Stimulated activated CD4-positive, alpha-beta T cell treated with anti-CD3 and anti-CD28 coated beads, Interleukin-1b, Interleukin-23, amount 100 ng/mL, for 4 hours (primary cell): Measurements from ENCODE around the gene TNRC18.

Source experiments
- DNase-seq, 2 donors: peaks; one replicate each; pipeline ENCODE4 v3.0.0-alpha.2; 2020; ENCODE audit warnings: low read depth in 2 of 2

TNRC18 gene

DNA sequence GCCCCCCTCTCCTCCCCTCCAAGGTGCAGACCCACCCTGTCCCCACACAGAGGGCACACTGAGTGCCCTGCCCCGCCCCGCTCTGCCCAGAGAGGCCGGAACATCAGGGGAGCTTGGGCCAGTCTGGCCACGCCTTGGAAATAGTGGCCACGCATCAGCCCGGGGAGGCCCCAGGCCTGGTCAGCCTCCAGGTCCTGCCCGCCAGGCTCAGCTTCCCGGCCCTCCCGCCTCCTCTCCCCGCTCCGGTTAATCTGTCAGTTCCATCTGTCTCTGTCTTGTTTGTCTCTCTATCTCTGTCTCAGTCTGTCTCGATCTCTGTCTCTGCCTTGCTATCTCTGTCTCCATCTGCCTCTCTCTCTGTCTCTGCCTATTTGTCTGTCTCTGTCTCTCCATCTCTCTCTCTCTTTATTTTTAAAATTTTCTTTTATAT is 28.9 kb upstream of the TNRC18 start:
- DNase-seq: no peak

- no peak for DNase-seq
These were observed 27.8 kb upstream of the TNRC18 start for GRCh38 chr7:5451391-5451790.

- peak in 1 of 2 donors; percentile 17 for DNase-seq
These were observed 27.1 kb upstream of the TNRC18 start for GRCh38 chr7:5450549-5451327.

DNA sequence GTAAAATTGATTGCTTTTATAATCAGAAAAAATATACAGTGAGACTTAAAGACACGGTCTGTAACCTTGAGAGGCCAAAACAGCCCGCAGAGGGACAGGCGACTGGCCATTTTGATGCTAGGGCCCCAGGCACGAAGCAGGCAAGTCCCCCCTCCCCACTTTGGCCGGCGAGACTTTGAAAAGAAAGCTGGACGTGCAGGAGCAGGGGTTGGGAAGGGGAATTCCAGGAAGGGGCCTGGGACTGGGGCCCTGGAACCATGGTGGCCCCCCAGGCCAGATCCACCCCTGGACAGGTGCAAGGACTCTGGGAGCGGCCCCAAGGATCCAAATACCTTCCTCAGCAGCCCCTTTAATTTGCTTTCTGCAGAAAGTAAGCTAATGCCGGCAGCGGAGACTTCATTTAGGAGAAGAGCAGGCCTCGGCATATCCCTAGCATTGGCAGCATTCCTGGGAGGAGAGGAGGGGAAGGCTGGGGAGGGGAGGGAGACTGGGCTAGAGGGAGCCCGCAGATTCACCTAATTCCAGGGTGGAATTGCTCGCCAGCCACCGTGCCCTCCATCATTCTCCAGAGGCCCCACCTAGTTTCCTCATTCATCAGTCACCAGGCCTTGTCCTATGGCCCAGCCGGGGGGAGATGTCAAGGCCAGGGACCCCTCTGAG is 24.9 kb upstream of the TNRC18 start:
- no peak for DNase-seq

DNA sequence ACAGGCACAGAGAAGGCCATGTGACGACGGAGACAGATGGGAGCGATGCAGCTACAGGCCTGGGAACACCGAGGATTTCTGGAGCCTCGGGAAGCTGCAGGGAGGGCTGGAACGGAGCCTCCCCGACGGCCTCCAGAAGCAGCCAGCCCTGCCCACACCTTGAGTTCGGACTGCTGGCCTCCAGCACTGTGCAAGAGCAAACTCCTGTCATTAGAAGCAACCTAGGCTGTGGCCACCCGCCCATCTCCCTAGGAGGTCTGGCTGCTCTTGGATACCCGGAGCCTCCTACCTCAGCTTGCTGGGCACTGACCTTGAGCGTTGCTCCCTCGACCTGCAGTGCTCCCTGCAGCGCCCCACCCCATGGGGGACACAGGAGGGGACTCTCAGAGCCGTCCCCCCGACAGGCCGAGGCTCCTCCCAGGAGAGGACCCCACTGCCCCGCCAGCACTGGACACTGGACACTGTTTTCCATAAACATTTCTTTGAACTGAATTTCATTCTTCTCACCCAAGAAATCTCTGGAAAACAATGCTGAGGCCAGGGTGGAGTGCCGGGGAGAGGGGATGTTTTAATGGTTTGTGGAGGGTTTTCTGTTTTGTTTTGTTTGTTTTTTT is 22.5 kb upstream of the TNRC18 start:
- DNase-seq: no peak

DNA sequence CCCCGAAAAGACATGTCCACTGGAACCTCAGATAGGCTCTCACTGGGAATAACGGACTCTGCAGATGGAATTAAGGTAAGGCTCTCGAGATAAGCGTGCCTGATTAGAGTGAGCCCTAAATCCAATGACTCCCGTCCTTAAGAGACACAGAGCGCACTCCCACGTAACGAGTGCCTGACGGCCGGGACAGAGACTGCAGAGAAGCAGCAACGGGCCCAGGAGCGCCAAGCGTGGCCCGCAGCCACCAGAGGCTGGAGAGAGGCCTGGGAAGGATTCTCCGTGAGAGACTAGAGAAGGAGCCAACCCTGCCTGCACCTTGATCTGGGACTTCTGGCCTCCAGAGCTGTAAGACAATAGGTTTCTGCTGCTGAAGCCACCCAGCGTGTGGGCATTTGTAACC is 20.0 kb upstream of the TNRC18 start:
- DNase-seq: no peak

GRCh38 chr7:5442757-5443305 is 19.2 kb upstream of the TNRC18 start:
- DNase-seq: no peak

DNA sequence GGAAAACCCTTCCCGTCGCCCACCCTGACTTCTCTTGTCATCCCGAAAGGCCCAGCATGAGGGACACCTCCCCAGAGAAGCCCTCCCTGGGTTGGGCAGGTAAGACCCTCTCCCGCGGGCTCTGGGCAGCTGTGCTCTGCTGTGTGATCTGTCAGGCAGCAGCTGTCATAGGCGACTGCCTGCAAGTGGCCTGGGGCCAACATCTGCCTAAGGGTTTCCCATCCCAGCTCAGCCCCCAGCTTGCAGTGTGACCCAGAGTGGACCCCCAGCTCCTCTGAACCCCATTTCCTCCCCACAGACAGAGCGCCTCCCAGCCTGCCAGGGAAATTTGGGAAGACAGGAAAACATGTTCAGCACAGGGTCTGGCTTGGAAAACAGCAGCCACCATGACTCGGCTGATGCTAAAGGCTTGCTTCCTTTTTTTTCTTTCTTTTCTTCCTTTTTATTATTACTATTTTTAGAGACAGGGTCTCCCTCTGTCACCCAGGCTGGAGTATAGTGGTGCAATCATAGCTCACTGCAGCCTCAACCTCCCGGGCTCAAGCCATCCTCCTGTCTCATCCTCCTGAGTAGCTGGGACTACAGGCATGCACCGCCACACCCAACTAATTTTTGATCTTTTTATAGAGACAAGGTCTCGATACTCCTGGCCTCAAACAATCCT is 18.3 kb upstream of the TNRC18 start:
- no peak for DNase-seq

- no peak for DNase-seq
These were observed 16.2 kb upstream of the TNRC18 start for GRCh38 chr7:5439572-5440496.

DNA sequence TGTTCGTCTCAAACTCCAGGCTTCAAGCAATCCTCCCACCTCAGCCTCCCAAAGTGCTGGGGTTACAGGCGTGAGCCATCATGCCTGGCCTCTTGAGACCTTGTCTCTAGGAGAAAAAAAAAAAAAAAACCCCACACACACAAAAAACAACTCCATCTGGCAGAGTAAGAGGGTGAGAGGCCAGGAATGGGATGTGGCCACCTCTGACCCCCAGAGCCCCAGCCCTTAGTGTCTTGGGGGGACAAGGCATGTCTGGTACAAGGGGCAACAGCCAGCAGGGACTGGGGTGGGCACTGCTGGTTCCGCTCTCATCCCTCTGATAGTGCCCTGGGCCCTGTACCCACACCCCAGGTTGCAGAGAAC is 15.6 kb upstream of the TNRC18 start:
- no peak for DNase-seq

DNA sequence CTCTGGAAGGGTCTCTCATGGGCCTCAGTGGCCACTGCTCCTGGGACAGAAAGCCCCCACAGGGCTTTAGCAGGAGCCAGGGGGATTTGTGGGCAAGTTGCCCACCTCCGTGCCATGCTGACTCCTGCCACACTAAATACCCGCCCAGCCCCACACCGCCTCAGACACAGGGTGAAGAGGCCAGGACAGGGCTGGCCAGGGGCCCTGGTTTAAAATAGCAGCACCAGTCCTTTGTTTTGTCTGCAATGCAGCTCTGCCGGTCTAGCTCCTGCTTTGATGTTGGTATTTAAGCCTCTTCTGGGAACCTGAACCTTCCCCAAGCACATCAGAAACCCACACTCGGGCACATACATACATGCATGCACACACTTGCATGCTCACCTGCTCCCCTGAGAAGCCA is 14.4 kb upstream of the TNRC18 start:
- DNase-seq: no peak

GRCh38 chr7:5437348-5437892 is 13.8 kb upstream of the TNRC18 start:
- no peak for DNase-seq

DNA sequence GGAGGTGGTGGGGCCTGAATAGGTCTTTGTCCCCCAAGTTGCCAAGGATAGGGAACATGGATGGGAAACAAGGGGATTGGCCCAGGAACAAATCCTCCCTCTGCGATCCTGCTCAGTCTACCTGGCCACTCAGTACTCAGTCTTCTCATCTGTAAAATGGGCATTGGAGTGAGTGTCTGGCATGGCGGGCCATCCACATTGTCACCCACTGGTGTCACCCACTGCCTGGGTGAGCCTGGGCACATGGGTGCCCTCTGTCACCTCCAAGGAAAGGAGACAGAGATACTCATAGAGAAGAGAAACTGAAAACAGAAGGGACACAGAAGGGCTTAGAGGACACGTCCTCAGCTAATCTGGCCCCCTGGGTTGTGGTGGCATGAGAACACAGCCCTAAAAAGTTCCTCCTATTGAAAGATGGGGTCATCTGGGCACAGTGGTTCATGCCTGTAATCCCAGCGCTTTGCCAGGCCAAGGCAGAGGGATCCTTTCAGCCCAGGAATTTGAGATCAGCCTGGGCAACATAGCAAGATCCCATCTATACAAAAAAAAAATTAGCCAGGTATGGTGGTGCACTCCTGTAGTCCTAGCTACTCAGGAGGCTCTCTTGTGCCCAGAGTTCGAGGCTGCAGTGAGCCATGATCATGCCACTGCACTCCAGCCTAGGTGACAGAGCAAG is 12.5 kb upstream of the TNRC18 start:
- DNase-seq: no peak

DNA sequence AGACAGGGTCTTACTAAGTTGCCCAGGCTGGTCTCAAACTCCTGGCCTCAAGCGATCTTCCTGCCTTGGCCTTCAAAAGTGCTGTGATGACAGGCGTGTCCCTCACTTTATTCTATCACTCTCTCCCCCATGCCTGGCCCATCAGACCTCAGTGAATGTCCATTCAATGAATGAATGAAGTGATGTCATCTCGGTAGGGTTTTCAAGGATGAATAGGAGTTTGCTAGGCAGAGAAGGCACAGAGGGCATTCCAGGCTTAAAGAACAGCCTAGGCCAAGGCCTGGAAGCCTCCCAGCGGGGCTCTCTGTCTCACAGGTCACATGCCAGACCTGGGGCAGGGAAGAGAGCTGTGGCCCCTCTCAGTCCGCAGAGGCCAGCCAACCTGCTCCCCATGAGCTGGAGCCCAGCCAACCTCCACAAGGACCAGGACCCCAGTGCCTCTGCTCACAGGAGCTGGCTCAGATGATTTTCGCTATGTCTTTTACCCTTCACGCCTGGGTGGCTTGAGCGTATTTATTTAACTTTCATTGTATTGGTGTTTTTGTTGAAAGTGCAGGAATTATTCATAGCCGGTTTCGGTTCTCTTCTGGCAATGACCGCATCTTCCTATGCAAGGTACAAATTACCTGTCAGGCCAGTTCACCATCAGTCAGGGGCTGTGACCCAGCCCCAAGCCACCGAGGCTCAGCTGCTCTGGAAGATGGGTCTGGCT is 11.8 kb upstream of the TNRC18 start:
- no peak for DNase-seq

GRCh38 chr7:5433181-5433580 is 9.5 kb upstream of the TNRC18 start:
- no peak for DNase-seq

DNA sequence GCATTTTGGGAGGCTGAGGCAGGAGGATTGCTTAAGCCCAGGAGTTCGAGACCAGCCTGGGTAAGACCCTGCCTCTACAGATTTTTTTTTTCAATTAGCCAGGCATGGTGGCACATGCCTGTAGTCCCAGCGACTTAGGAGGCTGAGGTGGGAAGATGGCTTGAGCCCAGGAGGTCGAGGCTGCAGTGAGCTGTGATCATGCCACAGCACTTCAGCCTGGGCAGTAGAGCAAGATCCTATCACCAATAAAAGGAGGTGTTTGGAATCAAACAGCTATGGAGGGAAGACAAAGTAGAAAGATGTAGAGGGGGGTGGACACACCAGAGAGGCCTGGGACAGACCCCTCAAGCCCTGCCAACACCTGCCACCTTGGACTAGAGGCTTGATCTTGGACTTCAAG is 9.1 kb upstream of the TNRC18 start:
- no peak for DNase-seq

DNA sequence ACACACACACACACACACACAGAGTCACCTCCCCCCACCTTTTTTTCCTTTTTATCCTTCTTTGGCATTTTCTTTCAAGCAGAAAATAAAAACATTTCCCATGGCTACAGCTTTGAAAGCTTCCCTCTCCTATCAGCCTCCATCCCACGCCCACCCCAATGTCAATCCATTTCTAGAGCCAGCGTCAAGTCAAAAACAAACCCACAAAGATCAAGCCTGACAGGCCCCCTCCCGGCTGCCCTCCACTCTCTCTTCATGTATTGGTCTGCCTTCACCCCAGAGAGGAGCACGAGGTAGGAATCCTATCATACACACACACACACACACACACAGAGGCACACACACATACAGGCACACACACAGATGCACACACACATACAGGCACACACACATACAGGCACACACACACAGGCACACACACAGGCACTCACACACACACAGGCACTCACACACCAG is 8.0 kb upstream of the TNRC18 start:
- no peak for DNase-seq

DNA sequence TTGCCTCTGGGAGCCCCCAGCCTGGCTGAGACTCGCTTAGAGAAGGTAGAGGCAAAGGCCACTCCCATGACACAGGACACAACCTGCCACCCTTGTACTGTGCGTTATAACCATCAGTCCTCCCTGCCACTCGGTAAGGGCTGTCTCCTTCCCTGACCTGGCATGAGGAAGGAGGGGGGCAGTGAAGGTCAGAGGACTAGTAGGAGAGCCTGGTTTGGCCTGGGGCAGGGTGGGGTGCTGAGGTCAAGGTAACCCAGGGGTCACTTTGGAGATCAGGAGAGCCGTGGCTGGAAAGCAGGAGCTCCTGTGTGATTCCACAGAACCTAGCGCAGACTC is 6.9 kb upstream of the TNRC18 start:
- DNase-seq: no peak

GRCh38 chr7:5429857-5430611 is 6.4 kb upstream of the TNRC18 start:
- DNase-seq: no peak
